OCI-LY3 (cell line): ENCODE data around the gene CD86.
"Not testable (repeated sequence)": the region's sequence is repeated elsewhere in the genome, so short reads cannot be mapped to it uniquely, and the experiment has no call there.

ENCODE experiments used
- H2AFZ ChIP-seq: fragments of 200-600, 300-600 bp; shearing (Covaris generic); 2 replicates; pipeline ENCODE4 v1.6.0; 2014; ENCODE audit warnings: antibody characterized with exemption, low read depth, low read length
- H3K27ac ChIP-seq: fragments of 200-600, 300-600 bp; sonication (generic); 2 replicates; pipeline ENCODE4 v1.5.1; 2014; ENCODE audit warnings: mild to moderate bottlenecking, low read length, moderate library complexity, mixed read lengths
- H3K27me3 ChIP-seq: fragments of 200-600, 300-600 bp; sonication (generic); 2 replicates; pipeline ENCODE4 v1.6.1; 2014; ENCODE audit warnings: low read depth, low read length, mixed read lengths
- H3K36me3 ChIP-seq: fragments of 200-600, 300-600 bp; sonication (generic); replicated peaks from 2 replicates; pipeline ENCODE3; 2014; ENCODE audit warnings: low read depth, low read length, mixed read lengths
- H3K4me1 ChIP-seq: fragments of 300-600, 200-600 bp; sonication (generic); 2 replicates; pipeline ENCODE4 v1.6.1; 2014; ENCODE audit warnings: low read length, mixed read lengths
- H3K4me2 ChIP-seq: fragments of 200-600, 300-600 bp; sonication (generic); 2 replicates; pipeline ENCODE4 v1.6.1; 2014; ENCODE audit warnings: low read length, mixed read lengths
- H3K4me3 ChIP-seq: fragments of 300-600, 200-600 bp; sonication (generic); 2 replicates; pipeline ENCODE4 v1.5.1; 2014; ENCODE audit warnings: antibody characterized with exemption, mild to moderate bottlenecking, low read length, moderate library complexity
- H3K79me2 ChIP-seq: fragments of 300-600, 200-600 bp; shearing (Covaris generic); 2 replicates; pipeline ENCODE4 v1.6.1; 2014; ENCODE audit warnings: mild to moderate bottlenecking, low read length, mixed read lengths
- H3K9ac ChIP-seq: fragments of 300-600, 200-600 bp; shearing (Covaris generic); 2 replicates; pipeline ENCODE4 v1.6.0; 2014; ENCODE audit warnings: mild to moderate bottlenecking, low read length, moderate library complexity
- H3K9me3 ChIP-seq: fragments of 200-600, 300-600 bp; shearing (Covaris generic); 2 replicates; pipeline ENCODE4 v1.6.1; 2014; ENCODE audit warnings: low read length, mixed read lengths; ENCODE audit not compliant: insufficient read depth
- H4K20me1 ChIP-seq: fragments of 200-600, 300-600 bp; sonication (generic); 2 replicates; pipeline ENCODE4 v1.6.1; 2016; ENCODE audit warnings: low read length, mixed read lengths; ENCODE audit not compliant: insufficient read depth
- CTCF ChIP-seq: fragments of 200-600, 300-600 bp; sonication (generic); IDR thresholded peaks from 2 replicates; pipeline ENCODE4 v1.5.1; 2014; ENCODE audit warnings: antibody characterized with exemption, low read length, low read depth
- EZH2phosphoT487 ChIP-seq: fragments of 200-600 bp; shearing (Covaris generic); IDR thresholded peaks from 2 replicates; pipeline ENCODE4 v1.6.1; 2018; ENCODE audit warnings: antibody characterized with exemption, mixed run types, low read depth

CD86 gene

GRCh38 chr3:122146466-122146865, 91.3 kb downstream of the CD86 start:
- 0 out of 2 replicates have a peak, but pooled peaks cover 3% of the 10 kb centered on the region for H3K9me3 ChIP-seq
- peak overlapping the region; percentile 36 for H3K4me2 ChIP-seq
- H3K4me3 ChIP-seq = no peak overlapping the region
- H3K4me1 ChIP-seq = peaks cover 40% of the 10 kb centered on the region
- peak overlapping the region; percentile 66 for H2AFZ ChIP-seq
- H3K79me2 ChIP-seq = no peaks in the 10 kb centered on the region
- H4K20me1 ChIP-seq = no peaks in the 10 kb centered on the region
- no peaks in the 10 kb centered on the region for H3K27me3 ChIP-seq
- TF ChIP-seq CTCF (no peak), EZH2phosphoT487 (no peak)
- peak overlapping the region; percentile 70 for H3K27ac ChIP-seq
- peak overlapping the region; percentile 19; the same call in 1 of the 2 replicates for H3K9ac ChIP-seq
- no peaks in the 10 kb centered on the region for H3K36me3 ChIP-seq

DNA sequence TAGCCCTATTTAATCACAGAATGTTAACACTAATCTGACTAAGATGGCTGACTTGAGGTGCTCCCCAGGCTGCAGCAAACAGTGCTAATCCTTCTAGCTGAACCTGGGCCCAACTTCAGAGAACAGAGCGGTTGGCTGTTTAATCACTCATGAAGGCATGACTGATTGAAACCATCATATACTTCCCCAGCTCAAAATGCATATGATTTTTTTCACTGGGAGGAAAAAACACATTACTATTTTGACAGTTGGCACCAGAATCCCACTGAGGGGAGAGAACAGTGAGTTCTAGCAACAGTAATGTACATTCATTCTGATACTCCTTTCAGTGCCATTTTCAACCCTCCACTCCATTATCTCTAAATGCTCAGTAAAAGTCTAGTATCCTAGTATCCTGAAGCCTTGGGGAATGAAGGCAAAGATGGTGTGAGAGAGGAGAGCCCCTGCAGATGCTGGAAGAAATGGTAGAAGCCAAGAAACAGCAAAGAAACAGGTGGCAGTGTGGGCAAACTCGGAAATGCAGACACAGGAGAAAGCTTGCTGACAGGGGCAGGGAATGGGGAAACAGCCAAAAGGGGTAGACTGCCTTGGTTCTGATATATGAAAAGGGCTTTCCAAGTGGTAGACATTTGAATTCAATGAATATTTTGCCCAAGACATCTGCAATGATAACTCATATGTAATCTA, 93.9 kb downstream of the CD86 start:
- Histone ChIP-seq H3K27ac (peak overlapping the region; percentile 35), H3K27me3 (no peaks in the 10 kb centered on the region), H3K79me2 (no peaks in the 10 kb centered on the region), H2AFZ (peak overlapping the region; percentile 80), H3K9me3 (peaks cover 9% of the 10 kb centered on the region; the same call in 1 of the 2 replicates), H3K4me1 (peaks cover 40% of the 10 kb centered on the region), H3K4me2 (peak overlapping the region; percentile 32), H3K9ac (no peak overlapping the region), H3K36me3 (peaks cover 9% of the 10 kb centered on the region), H3K4me3 (no peak overlapping the region), H4K20me1 (no peaks in the 10 kb centered on the region)
- TF ChIP-seq EZH2phosphoT487 = no peak
- TF ChIP-seq CTCF = no peak

- Histone ChIP-seq H3K79me2 (no peaks in the 10 kb centered on the region), H3K27ac (no peak overlapping the region), H2AFZ (no peak overlapping the region), H3K4me3 (no peak overlapping the region), H4K20me1 (no peaks in the 10 kb centered on the region), H3K4me2 (no peak overlapping the region), H3K36me3 (peaks cover 17% of the 10 kb centered on the region), H3K4me1 (peaks cover 31% of the 10 kb centered on the region), H3K27me3 (no peaks in the 10 kb centered on the region), H3K9ac (no peak overlapping the region), H3K9me3 (peaks cover 28% of the 10 kb centered on the region)
- TF ChIP-seq CTCF = no peak
- TF ChIP-seq EZH2phosphoT487 = no peak
These were observed 96.3 kb downstream of the CD86 start for GRCh38 chr3:122151480-122151879.

DNA sequence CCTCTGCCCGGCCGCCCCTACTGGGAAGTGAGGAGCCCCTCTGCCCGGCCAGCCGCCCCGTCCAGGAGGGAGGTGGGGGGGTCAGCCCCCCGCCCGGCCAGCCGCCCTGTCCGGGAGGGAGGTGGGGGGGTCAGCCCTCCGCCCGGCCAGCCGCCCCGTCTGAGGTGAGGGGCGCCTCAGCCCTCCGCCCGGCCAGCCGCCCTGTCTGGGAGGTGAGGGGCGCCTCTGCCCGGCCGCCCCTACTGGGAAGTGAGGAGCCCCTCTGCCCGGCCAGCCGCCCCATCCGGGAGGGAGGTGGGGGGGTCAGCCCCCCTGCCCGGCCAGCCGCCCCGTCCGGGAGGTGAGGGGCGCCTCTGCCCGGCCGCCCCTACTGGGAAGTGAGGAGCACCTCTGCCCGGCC, 109.8 kb downstream of the CD86 start:
- H3K27ac ChIP-seq, H3K27me3 ChIP-seq, H2AFZ ChIP-seq, H3K4me3 ChIP-seq, H3K4me1 ChIP-seq, H3K9me3 ChIP-seq, H3K79me2 ChIP-seq, H3K36me3 ChIP-seq, H4K20me1 ChIP-seq, H3K4me2 ChIP-seq, H3K9ac ChIP-seq: not testable (repeated sequence)
